HCT116 (cell line): ENCODE data around the gene AFAP1L2. TPM values are rescaled to one million over a fixed set of nuclear protein-coding genes. Genes with fewer than 3 reads are reported as not detected.
A peak's percentile ranks its signal among the peaks of the same experiment; 100 is the strongest.

ENCODE experiments used
- ATAC-seq: fragments of 200-7000 bp; cut with Tn5 transposase; 2 replicates; pipeline ENCODE4 v1.9.1; 2020; ENCODE audit warnings: mild to moderate bottlenecking, moderate library complexity
- BruUV-seq: library from RNA; stranded (reverse); fragments of 400-500 nt; replicated peaks from 2 replicates; lab custom pipeline; 2021; lab: Mats Ljungman, UMichigan
- CTCF ChIA-PET: fragments of 300-600 bp; sonication (Branson Sonifier 250); formaldehyde crosslinking; loops from one replicate; lab custom pipeline; 2021; ENCODE audit warnings: antibody characterized with exemption; lab: Charles Lee
- POLR2A ChIA-PET: fragments of 300-600, 350-600 bp; sonication (Branson Sonifier 250); formaldehyde crosslinking; loops from one replicate; lab custom pipeline; 2021; ENCODE audit warnings: antibody characterized with exemption; lab: Charles Lee
- RAD21 ChIA-PET, 2 experiments: fragments of 300-600 bp; sonication (Branson Sonifier 250); formaldehyde crosslinking; loops; one replicate each; lab custom pipeline; 2023; ENCODE audit warnings: low total read pairs in 2 of 2; ENCODE audit not compliant: uncharacterized antibody in 2 of 2, unreplicated experiment in 2 of 2, low non-redundant PET in 1 of 2; lab: Charles Lee
- DNase-seq: peaks from one replicate; pipeline ENCODE4 v3.0.0-alpha.2; 2010; ENCODE audit warnings: low read depth, low spot score
- H2AFZ ChIP-seq: fragments of 200-600 bp; shearing (Covaris generic), sonication (generic); 2 replicates; pipeline ENCODE4 v1.6.1; 2017; ENCODE audit warnings: low read depth, mixed run types, mixed read lengths, antibody characterized with exemption, low read length; ENCODE audit not compliant: poor library complexity, severe bottlenecking
- H3K27ac ChIP-seq: 2 replicates; pipeline ENCODE4 v1.5.1; 2012; ENCODE audit warnings: low read depth, low read length
- H3K27me3 ChIP-seq: fragments of 200-600 bp; sonication (generic); 2 replicates; pipeline ENCODE4 v1.6.1; 2016; ENCODE audit warnings: mixed run types, low read length, mixed read lengths; ENCODE audit not compliant: insufficient read depth
- H3K36me3 ChIP-seq, 2 experiments: fragments of 200-500 bp in 1 of 2; fragments of 200-600 bp in 1 of 2; sonication (Bioruptor generic) in 1 of 2; sonication (generic) in 1 of 2; 2 replicates each; pipeline versions ENCODE4 v1.5.1 to v1.6.1; 2014 to 2016; ENCODE audit warnings: low read length in 2 of 2, inconsistent platforms in 1 of 2, mixed read lengths in 1 of 2, mixed run types in 1 of 2; ENCODE audit not compliant: insufficient read depth in 2 of 2, control insufficient read depth in 1 of 2
- H3K4me1 ChIP-seq, 2 experiments: fragments of 200-600 bp in 1 of 2; sonication (generic) in 1 of 2; 2 replicates each; pipeline versions ENCODE4 v1.5.1 to v1.6.1; 2012 to 2017; ENCODE audit warnings: low read length in 2 of 2, inconsistent platforms in 1 of 2, mild to moderate bottlenecking in 1 of 2, mixed read lengths in 1 of 2, mixed run types in 1 of 2, moderate library complexity in 1 of 2; ENCODE audit not compliant: insufficient read depth in 2 of 2, control insufficient read depth in 1 of 2
- H3K4me2 ChIP-seq: fragments of 200-600 bp; sonication (generic); 2 replicates; pipeline ENCODE4 v1.6.1; 2017; ENCODE audit warnings: mixed run types, low read length, mixed read lengths
- H3K4me3 ChIP-seq, 2 experiments: fragments of 200-600 bp in 1 of 2; sonication (generic) in 1 of 2; replicated peaks in 1 of 2; 2 replicates each; pipeline ENCODE4 v1.5.1; 2011 to 2016; ENCODE audit warnings: low read length in 2 of 2, control low read depth in 1 of 2, low read depth in 1 of 2, mild to moderate bottlenecking in 1 of 2, mixed read lengths in 1 of 2, mixed run types in 1 of 2
- H3K79me2 ChIP-seq: fragments of 200-600 bp; sonication (generic); 2 replicates; pipeline ENCODE4 v1.6.1; 2017; ENCODE audit warnings: mild to moderate bottlenecking, mixed run types, low read length, moderate library complexity, mixed read lengths; ENCODE audit not compliant: insufficient read depth
- H3K9ac ChIP-seq: fragments of 200-600 bp; sonication (generic); 2 replicates; pipeline ENCODE4 v1.6.1; 2016; ENCODE audit warnings: low read length, mixed read lengths
- H3K9me2 ChIP-seq: fragments of 200-600 bp; sonication (generic), shearing (Covaris generic); 2 replicates; pipeline ENCODE4 v1.6.1; 2017; ENCODE audit warnings: mixed run types, mild to moderate bottlenecking, moderate library complexity; ENCODE audit not compliant: insufficient read depth
- H3K9me3 ChIP-seq, 2 experiments: fragments of 200-500 bp in 1 of 2; fragments of 200-600 bp in 1 of 2; sonication (Bioruptor generic) in 1 of 2; sonication (generic) in 1 of 2; 2 replicates each; pipeline ENCODE4 v1.6.1; 2014 to 2017; ENCODE audit warnings: low read length in 2 of 2, mixed read lengths in 2 of 2, inconsistent platforms in 1 of 2, low read depth in 1 of 2, mild to moderate bottlenecking in 1 of 2, mixed run types in 1 of 2, moderate library complexity in 1 of 2; ENCODE audit not compliant: control insufficient read depth in 1 of 2, insufficient read depth in 1 of 2
- H4K20me1 ChIP-seq: fragments of 200-600 bp; sonication (generic), shearing (Covaris generic); 2 replicates; pipeline ENCODE4 v1.6.1; 2017; ENCODE audit warnings: mixed run types, mild to moderate bottlenecking, moderate library complexity; ENCODE audit not compliant: insufficient read depth
- CBX3 ChIP-seq: IDR thresholded peaks from 2 replicates; pipeline ENCODE4 v1.6.1; 2012; ENCODE audit warnings: low read depth
- CEBPB ChIP-seq: IDR thresholded peaks from 2 replicates; pipeline ENCODE4 v1.6.1; 2012; ENCODE audit warnings: low read depth
- EGR1 ChIP-seq: IDR thresholded peaks from 2 replicates; pipeline ENCODE4 v1.6.1; 2012; ENCODE audit warnings: low read depth
- ELF1 ChIP-seq: IDR thresholded peaks from 2 replicates; pipeline ENCODE4 v1.6.1; 2012; ENCODE audit warnings: low read depth, borderline replicate concordance
- POLR2AphosphoS5 ChIP-seq: IDR thresholded peaks from 2 replicates; pipeline ENCODE4 v1.6.1; 2011; ENCODE audit warnings: mild to moderate bottlenecking, low read depth, low read length, moderate library complexity
- ZBTB33 ChIP-seq: IDR thresholded peaks from 2 replicates; pipeline ENCODE4 v1.6.1; 2011; ENCODE audit warnings: mild to moderate bottlenecking, low read length, moderate library complexity; ENCODE audit not compliant: insufficient replicate concordance; ENCODE audit errors: extremely low read depth
- intact Hi-C: fragments of 100-400 bp; cut with micrococcal nuclease; formaldehyde crosslinking; loops from 2 replicates; pipeline ENCODE4 v1.10.0; 2022
- total RNA-seq: library from RNA; stranded (reverse); gene quantifications from one replicate; pipeline ENCODE4 v1.2.1, GENCODE V29; 2021; ENCODE audit not compliant: unreplicated experiment
- TF ChIP-seq, protein P1 (sequence below): IDR thresholded peaks from 2 replicates; pipeline ENCODE4 v1.6.1; 2012
- TF ChIP-seq, protein P2 (sequence below): IDR thresholded peaks from 2 replicates; pipeline ENCODE4 v1.6.1; 2012; ENCODE audit warnings: low read depth

Gene AFAP1L2
- total RNA-seq, 1 experiment from 2014 or later = 0.93 TPM

DNA sequence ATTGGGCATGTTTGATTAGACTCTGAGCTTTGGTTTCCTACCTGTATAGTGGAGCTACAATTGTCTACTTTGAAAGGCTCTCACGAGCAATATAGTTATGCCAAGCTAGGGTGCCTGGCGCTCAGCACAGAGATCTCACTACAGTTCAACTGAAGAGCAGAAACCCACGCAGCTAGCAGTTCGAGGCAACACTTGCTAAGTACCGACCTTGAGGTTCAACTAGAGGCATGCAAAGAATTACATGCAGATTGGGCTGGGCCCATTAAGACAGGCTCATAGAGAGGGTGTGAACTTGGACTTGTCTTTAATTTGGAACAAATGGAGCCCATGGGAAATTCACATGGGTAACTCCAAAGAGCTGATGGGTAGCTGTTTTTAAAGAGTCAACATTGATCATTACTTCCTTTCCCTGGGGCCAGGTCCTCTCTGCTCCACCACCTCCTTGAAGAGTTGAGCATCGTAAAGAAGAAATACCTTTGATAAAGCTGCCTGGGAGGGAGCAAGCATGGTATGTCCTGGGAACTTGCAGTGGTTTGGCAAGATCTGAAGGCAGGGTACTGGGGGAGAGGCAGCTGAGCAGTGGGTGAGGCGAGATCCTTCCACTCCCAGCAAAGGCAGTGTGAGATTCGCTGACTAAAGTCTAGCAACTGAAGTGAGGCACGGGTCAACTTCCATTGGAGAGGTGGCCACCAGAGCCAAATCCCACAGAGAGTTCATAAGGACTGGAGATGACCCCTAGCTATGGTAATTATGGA, 25.5 kb upstream of the AFAP1L2 start:
- ChIA-PET CTCF (interaction anchor here (2.0 kb wide), 1 partner anchor 29 kb away, joined by 4 read pairs; no protein-coding TSS in a partner anchor), RAD21 (no interaction called here), POLR2A (no interaction called here)
- DNase-seq = no peak
- H4K20me1 ChIP-seq = no peaks in the 10 kb centered on the region
- H3K9ac ChIP-seq = no peak overlapping the region
- H3K9me2 ChIP-seq = no peaks in the 10 kb centered on the region
- no peaks in the 10 kb centered on the region for H3K27me3 ChIP-seq
- H3K27ac ChIP-seq = no peak overlapping the region
- H3K4me3 ChIP-seq = no peak overlapping the region
- no peaks in the 10 kb centered on the region for H3K4me1 ChIP-seq
- no peaks in the 10 kb centered on the region for H3K36me3 ChIP-seq
- no peak for TF ChIP-seq ELF1
- TF ChIP-seq, protein P1, sequence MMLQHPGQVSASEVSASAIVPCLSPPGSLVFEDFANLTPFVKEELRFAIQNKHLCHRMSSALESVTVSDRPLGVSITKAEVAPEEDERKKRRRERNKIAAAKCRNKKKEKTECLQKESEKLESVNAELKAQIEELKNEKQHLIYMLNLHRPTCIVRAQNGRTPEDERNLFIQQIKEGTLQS = no peak
- TF ChIP-seq CBX3 = no peak
- TF ChIP-seq POLR2AphosphoS5 = no peak
- TF ChIP-seq, protein P2, sequence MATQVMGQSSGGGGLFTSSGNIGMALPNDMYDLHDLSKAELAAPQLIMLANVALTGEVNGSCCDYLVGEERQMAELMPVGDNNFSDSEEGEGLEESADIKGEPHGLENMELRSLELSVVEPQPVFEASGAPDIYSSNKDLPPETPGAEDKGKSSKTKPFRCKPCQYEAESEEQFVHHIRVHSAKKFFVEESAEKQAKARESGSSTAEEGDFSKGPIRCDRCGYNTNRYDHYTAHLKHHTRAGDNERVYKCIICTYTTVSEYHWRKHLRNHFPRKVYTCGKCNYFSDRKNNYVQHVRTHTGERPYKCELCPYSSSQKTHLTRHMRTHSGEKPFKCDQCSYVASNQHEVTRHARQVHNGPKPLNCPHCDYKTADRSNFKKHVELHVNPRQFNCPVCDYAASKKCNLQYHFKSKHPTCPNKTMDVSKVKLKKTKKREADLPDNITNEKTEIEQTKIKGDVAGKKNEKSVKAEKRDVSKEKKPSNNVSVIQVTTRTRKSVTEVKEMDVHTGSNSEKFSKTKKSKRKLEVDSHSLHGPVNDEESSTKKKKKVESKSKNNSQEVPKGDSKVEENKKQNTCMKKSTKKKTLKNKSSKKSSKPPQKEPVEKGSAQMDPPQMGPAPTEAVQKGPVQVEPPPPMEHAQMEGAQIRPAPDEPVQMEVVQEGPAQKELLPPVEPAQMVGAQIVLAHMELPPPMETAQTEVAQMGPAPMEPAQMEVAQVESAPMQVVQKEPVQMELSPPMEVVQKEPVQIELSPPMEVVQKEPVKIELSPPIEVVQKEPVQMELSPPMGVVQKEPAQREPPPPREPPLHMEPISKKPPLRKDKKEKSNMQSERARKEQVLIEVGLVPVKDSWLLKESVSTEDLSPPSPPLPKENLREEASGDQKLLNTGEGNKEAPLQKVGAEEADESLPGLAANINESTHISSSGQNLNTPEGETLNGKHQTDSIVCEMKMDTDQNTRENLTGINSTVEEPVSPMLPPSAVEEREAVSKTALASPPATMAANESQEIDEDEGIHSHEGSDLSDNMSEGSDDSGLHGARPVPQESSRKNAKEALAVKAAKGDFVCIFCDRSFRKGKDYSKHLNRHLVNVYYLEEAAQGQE = no peak
- no peak for TF ChIP-seq ZBTB33
- no peak for TF ChIP-seq CEBPB
- TF ChIP-seq EGR1 = no peak
- H3K4me2 ChIP-seq = no peak overlapping the region
- no peaks in the 10 kb centered on the region for H3K79me2 ChIP-seq
- no peak overlapping the region for H2AFZ ChIP-seq
- ATAC-seq = peak; percentile 32; the same call in 1 of the 2 replicates
- intact Hi-C loops = no loop called here
- H3K9me3 ChIP-seq = no peaks in the 10 kb centered on the region
- BruUV-seq = no TSS peak
